H1 (cell line): ENCODE results near the gene EPS8L1. TPM values are rescaled to one million over a fixed set of nuclear protein-coding genes. Genes with fewer than 3 reads are reported as not detected.

ENCODE experiments used
- CTCF ChIA-PET: fragments of 300-600 bp; sonication (Branson Sonifier 250); formaldehyde crosslinking; loops from one replicate; lab custom pipeline; 2021; ENCODE audit not compliant: partially characterized antibody; lab: Charles Lee
- POLR2A ChIA-PET: fragments of 300-600 bp; sonication (Branson Sonifier 250); formaldehyde crosslinking; loops from one replicate; lab custom pipeline; 2021; ENCODE audit warnings: inconsistent platforms; ENCODE audit not compliant: partially characterized antibody; lab: Charles Lee
- DNase-seq, 2 experiments: peaks; one replicate each; pipeline versions ENCODE4 v3.0.0 to v3.0.0-alpha.2; 2010 to 2022; ENCODE audit warnings: low spot score in 2 of 2, low read depth in 1 of 2, mixed read lengths in 1 of 2
- FAIRE-seq: peaks from 2 replicates; lab custom pipeline; 2011; peaks lifted over from hg19 to GRCh38; lab: Jason Lieb, UNC
- H2AFZ ChIP-seq: 2 replicates; pipeline ENCODE4 v1.8.1; 2012; ENCODE audit warnings: low read length, inconsistent platforms
- H2AK5ac ChIP-seq: 2 replicates; pipeline ENCODE4 v1.6.1; 2013; ENCODE audit warnings: low read depth, low read length
- H2BK120ac ChIP-seq: replicated peaks from 2 replicates; pipeline ENCODE3; 2013; ENCODE audit warnings: low read depth, low read length, inconsistent platforms
- H2BK12ac ChIP-seq: 2 replicates; pipeline ENCODE4 v1.6.1; 2013; ENCODE audit warnings: low read depth, low read length
- H2BK15ac ChIP-seq: 2 replicates; pipeline ENCODE4 v1.6.1; 2013; ENCODE audit warnings: low read length
- H2BK20ac ChIP-seq: 2 replicates; pipeline ENCODE4 v1.6.1; 2013; ENCODE audit warnings: low read length
- H2BK5ac ChIP-seq: 2 replicates; pipeline ENCODE4 v1.6.1; 2013; ENCODE audit warnings: low read depth, low read length
- H3K14ac ChIP-seq: 2 replicates; pipeline ENCODE4 v1.6.1; 2013; ENCODE audit warnings: inconsistent platforms; ENCODE audit not compliant: insufficient read length
- H3K18ac ChIP-seq: 2 replicates; pipeline ENCODE4 v1.6.1; 2013; ENCODE audit warnings: low read length; ENCODE audit errors: extremely low read depth
- H3K23ac ChIP-seq: 2 replicates; pipeline ENCODE4 v1.6.1; 2013; ENCODE audit warnings: inconsistent platforms; ENCODE audit not compliant: insufficient read length
- H3K23me2 ChIP-seq: 2 replicates; pipeline ENCODE4 v1.6.1; 2013; ENCODE audit warnings: low read depth, low read length
- H3K27ac ChIP-seq: 2 replicates; pipeline ENCODE4 v1.6.1; 2011; ENCODE audit warnings: low read depth, low read length, inconsistent platforms
- H3K27me3 ChIP-seq, 4 experiments: replicated peaks in 1 of 4; 1 replicate in 1 of 4; 2 replicates in 3 of 4; pipeline versions ENCODE4 v1.6.1 to v1.8.1; 2011 to 2013; ENCODE audit warnings: low read length in 3 of 4, mild to moderate bottlenecking in 3 of 4, inconsistent platforms in 2 of 4, mixed read lengths in 2 of 4, moderate library complexity in 1 of 4; ENCODE audit not compliant: control insufficient read depth in 3 of 4, insufficient read depth in 3 of 4; ENCODE audit errors: extremely low read depth in 1 of 4
- H3K36me3 ChIP-seq, 4 experiments: 2 replicates each; pipeline versions ENCODE4 v1.6.1 to v1.8.1; 2011 to 2013; ENCODE audit warnings: mild to moderate bottlenecking in 4 of 4, low read length in 3 of 4, moderate library complexity in 2 of 4, control low read depth in 1 of 4, inconsistent platforms in 1 of 4; ENCODE audit not compliant: insufficient read depth in 4 of 4, control insufficient read depth in 2 of 4
- H3K4ac ChIP-seq: replicated peaks from 2 replicates; pipeline ENCODE3; 2013; ENCODE audit warnings: low read length, low read depth, mixed read lengths, inconsistent platforms; ENCODE audit not compliant: insufficient read length
- H3K4me1 ChIP-seq, 4 experiments: replicated peaks in 1 of 4; 1 replicate in 1 of 4; 2 replicates in 3 of 4; pipeline versions ENCODE4 v1.6.1 to v1.8.1; 2011 to 2013; ENCODE audit warnings: low read length in 3 of 4, inconsistent platforms in 2 of 4, mixed read lengths in 1 of 4; ENCODE audit not compliant: insufficient read depth in 4 of 4, control insufficient read depth in 3 of 4
- H3K4me2 ChIP-seq, 2 experiments: 2 replicates each; pipeline versions ENCODE4 v1.6.1 to v1.8.1; 2011 to 2013; ENCODE audit warnings: low read depth in 2 of 2, low read length in 2 of 2, control low read depth in 1 of 2, inconsistent platforms in 1 of 2, mild to moderate bottlenecking in 1 of 2; ENCODE audit not compliant: insufficient read depth in 1 of 2
- H3K4me3 ChIP-seq, 4 experiments: fragments of 200-600, 300-600 bp in 1 of 4; sonication (generic), shearing (Covaris generic), sonication (Bioruptor Twin) in 1 of 4; 2 replicates each; pipeline versions ENCODE4 v1.5.1 to v1.8.1; 2011 to 2016; ENCODE audit warnings: low read length in 4 of 4, low read depth in 3 of 4, control low read depth in 2 of 4, inconsistent platforms in 2 of 4, mild to moderate bottlenecking in 2 of 4, mixed read lengths in 1 of 4, moderate library complexity in 1 of 4; ENCODE audit not compliant: insufficient read depth in 2 of 4; ENCODE audit errors: extremely low read depth in 1 of 4
- H3K56ac ChIP-seq: replicated peaks from 2 replicates; pipeline ENCODE3; 2013; ENCODE audit warnings: low read depth, mild to moderate bottlenecking, mixed read lengths, low read length, inconsistent platforms; ENCODE audit not compliant: insufficient read length
- H3K79me1 ChIP-seq: 2 replicates; pipeline ENCODE4 v1.6.1; 2013; ENCODE audit warnings: low read depth, low read length, control low read depth
- H3K79me2 ChIP-seq, 2 experiments: 2 replicates each; pipeline versions ENCODE4 v1.6.1 to v1.8.1; 2012 to 2013; ENCODE audit warnings: low read length in 2 of 2, mild to moderate bottlenecking in 2 of 2, inconsistent platforms in 1 of 2; ENCODE audit not compliant: insufficient read depth in 2 of 2, control insufficient read depth in 1 of 2
- H3K9ac ChIP-seq, 4 experiments: replicated peaks in 1 of 4; 1 replicate in 1 of 4; 2 replicates in 3 of 4; pipeline versions ENCODE4 v1.6.1 to v1.8.1; 2011 to 2013; ENCODE audit warnings: low read depth in 3 of 4, low read length in 3 of 4, control low read depth in 2 of 4, mild to moderate bottlenecking in 2 of 4, moderate library complexity in 2 of 4, inconsistent platforms in 1 of 4; ENCODE audit errors: extremely low read depth in 1 of 4
- H3K9me3 ChIP-seq, 2 experiments: 2 replicates each; pipeline versions ENCODE4 v1.6.1 to v1.8.1; 2012 to 2013; ENCODE audit warnings: mild to moderate bottlenecking in 2 of 2, moderate library complexity in 2 of 2, control low read depth in 1 of 2, inconsistent platforms in 1 of 2, low read depth in 1 of 2, low read length in 1 of 2, mixed read lengths in 1 of 2; ENCODE audit not compliant: insufficient read depth in 2 of 2
- H4K20me1 ChIP-seq, 2 experiments: replicated peaks in 1 of 2; 2 replicates each; pipeline versions ENCODE3 to v1.8.1; 2011 to 2013; ENCODE audit warnings: inconsistent platforms in 2 of 2, low read length in 2 of 2, mild to moderate bottlenecking in 1 of 2; ENCODE audit not compliant: insufficient read depth in 2 of 2, control insufficient read depth in 1 of 2
- H4K5ac ChIP-seq: 2 replicates; pipeline ENCODE4 v1.6.1; 2013; ENCODE audit warnings: low read length, low read depth, mixed read lengths, inconsistent platforms; ENCODE audit not compliant: insufficient read length
- H4K8ac ChIP-seq: 2 replicates; pipeline ENCODE4 v1.8.0; 2013; ENCODE audit warnings: mild to moderate bottlenecking, moderate library complexity, low read length, inconsistent platforms; ENCODE audit not compliant: insufficient read depth; ENCODE audit errors: extremely low read depth
- H4K91ac ChIP-seq: replicated peaks from 2 replicates; pipeline ENCODE3; 2013; ENCODE audit warnings: low read length, mixed read lengths, inconsistent platforms; ENCODE audit not compliant: insufficient read length
- CBX8 ChIP-seq: fragments of 300-800, 300-1000 bp; sonication (generic); IDR thresholded peaks from 2 replicates; pipeline ENCODE4 v1.7.1; 2016; ENCODE audit warnings: low read depth, low read length, borderline replicate concordance
- CHD2 ChIP-seq: IDR thresholded peaks from 2 replicates; pipeline ENCODE4 v1.6.1; 2012; ENCODE audit warnings: low read length, improper control_type of control experiment
- E2F6 ChIP-seq: IDR thresholded peaks from 2 replicates; pipeline ENCODE4 v1.6.1; 2012; ENCODE audit warnings: inconsistent platforms
- WGBS, 2 experiments: shearing (Covaris generic) in 1 of 2; methylation state at CpG; one replicate each; pipeline versions ENCODE4 v1.1.6 to v1.1.7; 2013 to 2015; ENCODE audit warnings: low lambda C conversion rate in 2 of 2, mixed read lengths in 2 of 2, inconsistent platforms in 1 of 2, low coverage in 1 of 2, missing lambda C conversion rate in 1 of 2; ENCODE audit not compliant: insufficient replicate concordance in 2 of 2, insufficient coverage in 1 of 2, insufficient read length in 1 of 2; ENCODE audit errors: extremely low coverage in 1 of 2, missing lambda C conversion rate in 1 of 2; 5-methylcytosine and 5-hydroxymethylcytosine counted together
- polyA plus RNA-seq, 7 experiments: library from polyadenylated mRNA; depleted of rRNA in 3 of 7; stranded (reverse) in 5 of 7; unstranded in 2 of 7; fragments of >200 nt in 5 of 7; fragments of 200-250 nt in 2 of 7; gene quantifications; 1 replicate in 5 of 7; 2 replicates in 1 of 7; 4 replicates in 1 of 7; pipeline versions ENCODE4 v1.2.1 to v1.2.3, GENCODE V29; 2011 to 2013; ENCODE audit warnings: missing spikeins in 2 of 7, mixed read lengths in 2 of 7
- total RNA-seq: library from RNA; stranded (reverse); fragmentation: NEBNext Ultra II Directional; extraction: Animal tissue kit (Norgen Biotek cat#: 25700); gene quantifications from 2 replicates; pipeline ENCODE4 v1.2.1, GENCODE V29; 2021

Gene EPS8L1
- total and polyA plus RNA-seq, 2 of the 8 experiments (the other 6 are each of a cell fraction or from before 2014, with no cell fraction given), result 19.8 to 30.2 TPM

DNA sequence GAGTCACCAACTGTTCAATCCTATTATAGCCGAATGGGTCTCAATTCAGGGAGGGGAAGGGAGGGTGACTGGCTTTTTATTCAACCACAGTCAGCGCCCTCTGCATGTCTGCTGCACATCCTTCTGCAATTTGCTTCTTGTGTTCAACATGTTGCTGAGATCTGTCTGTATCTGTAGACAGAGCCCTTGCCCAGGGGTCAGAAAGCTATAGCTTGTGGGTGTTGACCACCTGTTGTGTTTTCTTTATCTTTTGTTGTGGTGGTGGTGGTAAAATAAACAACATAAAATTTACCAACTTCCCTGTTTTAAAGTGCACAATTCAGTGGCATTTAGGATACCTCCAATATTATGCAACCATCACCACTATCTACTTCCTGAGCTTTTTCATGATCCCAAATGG is 29.6 kb downstream of the EPS8L1 start:
- Histone ChIP-seq H3K56ac (no peak overlapping the region), H4K5ac (no peak overlapping the region), H4K91ac (no peak overlapping the region), H2BK15ac (no peak overlapping the region), H3K4me3 (no peak overlapping the region), H3K27me3 (no peaks in the 10 kb centered on the region), H3K4me2 (no peak overlapping the region), H2BK12ac (no peak overlapping the region), H3K23me2 (no peaks in the 10 kb centered on the region), H2AK5ac (no peak overlapping the region), H3K4me1 (no peaks in the 10 kb centered on the region), H3K4ac (no peak overlapping the region), H4K8ac (no peak overlapping the region), H2AFZ (no peak overlapping the region), H3K14ac (no peak overlapping the region), H3K23ac (no peak overlapping the region), H3K9me3 (peaks cover 2 to 4% of the 10 kb centered on the region in 2 experiments; a peak in 2 of 4 replicates), H4K20me1 (peaks cover 8 to 17% of the 10 kb centered on the region in 2 experiments), H3K79me2 (no peaks in the 10 kb centered on the region; a peak in 1 of 4 replicates), H2BK20ac (no peak overlapping the region), H3K18ac (no peak overlapping the region), H3K9ac (no peak overlapping the region), H3K79me1 (peaks cover 8% of the 10 kb centered on the region; the same call in 1 of the 2 replicates), H3K27ac (no peak overlapping the region), H2BK5ac (no peak overlapping the region), H3K36me3 (peaks cover 0 to 2% (median 0%) of the 10 kb centered on the region in 4 experiments; a peak in 1 of 8 replicates), H2BK120ac (no peak overlapping the region)
- TF ChIP-seq CHD2, result no peak
- no peak for TF ChIP-seq E2F6
- TF ChIP-seq CBX8, result no peak
- 77% methylated on average over 2 of the region's 2 CpGs; no CpG with 5 or more reads in 1 of the 2 experiments for WGBS, 2 experiments
- FAIRE-seq, result no peak
- no peak for DNase-seq
- ChIA-PET POLR2A (interaction anchor here (2.4 kb wide), 1 partner anchor 12 kb away, joined by 15 read pairs; the partner anchor contains the start of gene PPP1R12C), CTCF (interaction anchor here (0.6 to 2.9 kb wide), 4 partner anchors 11 to 89 kb away, joined by 3 to 11 read pairs (median 3); no protein-coding TSS in a partner anchor)
